Lung (tissue), 12 donors: ENCODE data around the gene SH3BP4. TPM values are rescaled to one million over a fixed set of nuclear protein-coding genes. Genes with fewer than 3 reads are reported as not detected.

Experiments
- ATAC-seq: fragments of 200-7000 bp; cut with Tn5 transposase; one replicate; pipeline ENCODE4 v1.9.1; 2020; ENCODE audit warnings: moderate number of reproducible peaks; ENCODE audit not compliant: insufficient read depth, low FRiP score
- DNase-seq, 3 donors: peaks; one replicate each; pipeline ENCODE4 v3.0.0-alpha.2; 2013 to 2017
- H3K27ac ChIP-seq, 2 donors: one replicate each; pipeline ENCODE4 v1.5.1; 2013; ENCODE audit warnings: mild to moderate bottlenecking in 2 of 2, moderate library complexity in 2 of 2, control low read depth in 1 of 2, inconsistent platforms in 1 of 2, low read depth in 1 of 2, low read length in 1 of 2
- H3K27me3 ChIP-seq, 3 donors: one replicate each; pipeline ENCODE4 v1.5.1; 2013; ENCODE audit warnings: low read length in 2 of 3; ENCODE audit not compliant: control insufficient read depth in 3 of 3, insufficient read depth in 3 of 3
- H3K36me3 ChIP-seq, 4 donors: one replicate each; pipeline ENCODE4 v1.5.1; 2013; ENCODE audit warnings: low read length in 4 of 4, mild to moderate bottlenecking in 1 of 4, moderate library complexity in 1 of 4; ENCODE audit not compliant: control insufficient read depth in 4 of 4, insufficient read depth in 4 of 4
- H3K4me1 ChIP-seq, 5 donors: one replicate each; pipeline ENCODE4 v1.5.1; 2013; ENCODE audit warnings: low read length in 5 of 5, mild to moderate bottlenecking in 2 of 5, moderate library complexity in 1 of 5; ENCODE audit not compliant: control insufficient read depth in 5 of 5, insufficient read depth in 5 of 5
- H3K4me3 ChIP-seq: one replicate; pipeline ENCODE4 v1.5.1; 2013; ENCODE audit warnings: mild to moderate bottlenecking, control low read depth, moderate library complexity
- H3K9ac ChIP-seq, 2 donors: one replicate each; pipeline ENCODE4 v1.5.1; 2013; ENCODE audit warnings: low read length in 2 of 2, control low read depth in 1 of 2; ENCODE audit not compliant: insufficient read depth in 1 of 2
- H3K9me3 ChIP-seq, 4 donors: one replicate each; pipeline ENCODE4 v1.5.1; 2013; ENCODE audit warnings: low read length in 3 of 4, mild to moderate bottlenecking in 1 of 4, moderate library complexity in 1 of 4; ENCODE audit not compliant: control insufficient read depth in 4 of 4, insufficient read depth in 3 of 4
- CTCF ChIP-seq: IDR thresholded peaks from 2 replicates; pipeline ENCODE4 v1.5.1; 2012; ENCODE audit warnings: mild to moderate bottlenecking; ENCODE audit errors: control extremely low read depth, extremely low read depth
- WGBS, 2 donors: extraction: QIAGEN DNeasy Blood & Tissue Kit; methylation state at CpG; one replicate each; pipeline ENCODE4 v1.1.7; 2013; 5-methylcytosine and 5-hydroxymethylcytosine counted together
- polyA plus RNA-seq, 2 donors: library from polyadenylated mRNA; stranded (reverse); fragments of 200-250 nt; gene quantifications; one replicate each; pipeline ENCODE4 v1.2.1, GENCODE V29; 2013
- total RNA-seq, 2 donors: library from RNA; depleted of rRNA in 1 of 2; stranded (reverse); fragments of >200 nt in 1 of 2; gene quantifications; one replicate each; pipeline ENCODE4 v1.2.1, GENCODE V29; 2014 to 2021
- donor health status: control.
- donor health status: control.
- donor health status: Bipolar disorder and iron deficiency.
- donor health status: healthy.
- donor health status: DM: yes; HTN: yes; CAD: no.

SH3BP4 gene
- total and polyA plus RNA-seq, 4 donors: 12.0 to 36.5 (median 18.2) TPM

GRCh38 chr2:234955091-234955591 is 3.3 kb downstream of the SH3BP4 start:
- no peak for TF ChIP-seq CTCF
- Histone ChIP-seq H3K27me3 (no peaks in the 10 kb centered on the region), H3K9me3 (no peaks in the 10 kb centered on the region), H3K4me3 (no peak overlapping the region), H3K4me1 (peaks cover 10 to 56% (median 14%) of the 10 kb centered on the region in 5 donors), H3K27ac (no peak overlapping the region), H3K9ac (no peak overlapping the region), H3K36me3 (no peaks in the 10 kb centered on the region)
- DNase-seq (no peak), ATAC-seq (no peak)
- 86 to 90% methylated on average over 16 of the region's 16 CpGs for WGBS, 2 donors

GRCh38 chr2:234955971-234956509 is 4.2 kb downstream of the SH3BP4 start:
- no peaks in the 10 kb centered on the region for H3K9me3 ChIP-seq
- H3K9ac ChIP-seq: no peak overlapping the region
- WGBS, 2 donors: 93 to 95% methylated on average over 10 of the region's 10 CpGs
- H3K27me3 ChIP-seq: no peaks in the 10 kb centered on the region
- H3K36me3 ChIP-seq: no peaks in the 10 kb centered on the region
- ATAC-seq: no peak
- no peak for TF ChIP-seq CTCF
- no peak for DNase-seq
- peaks cover 13 to 58% (median 16%) of the 10 kb centered on the region in 5 donors for H3K4me1 ChIP-seq
- H3K27ac ChIP-seq: no peak overlapping the region
- no peak overlapping the region for H3K4me3 ChIP-seq

GRCh38 chr2:234957834-234958135 is 6.0 kb downstream of the SH3BP4 start:
- no peak overlapping the region for H3K9ac ChIP-seq
- ATAC-seq (no peak), DNase-seq (no peak)
- H3K36me3 ChIP-seq: no peaks in the 10 kb centered on the region
- no peak overlapping the region for H3K27ac ChIP-seq
- no peak for TF ChIP-seq CTCF
- no peaks in the 10 kb centered on the region for H3K9me3 ChIP-seq
- 74 to 75% methylated on average over 3 of the region's 3 CpGs for WGBS, 2 donors
- H3K4me1 ChIP-seq: peaks cover 13 to 57% (median 18%) of the 10 kb centered on the region in 5 donors
- no peaks in the 10 kb centered on the region for H3K27me3 ChIP-seq
- H3K4me3 ChIP-seq: no peak overlapping the region

GRCh38 chr2:234958311-234958710 is 6.5 kb downstream of the SH3BP4 start:
- WGBS, 2 donors: 90 to 92% methylated on average over 5 of the region's 5 CpGs
- Histone ChIP-seq H3K9me3 (no peaks in the 10 kb centered on the region), H3K27ac (no peak overlapping the region), H3K4me3 (no peak overlapping the region), H3K36me3 (no peaks in the 10 kb centered on the region), H3K27me3 (no peaks in the 10 kb centered on the region), H3K9ac (no peak overlapping the region), H3K4me1 (peaks cover 11 to 55% (median 19%) of the 10 kb centered on the region in 5 donors)
- DNase-seq (no peak), ATAC-seq (no peak)
- TF ChIP-seq CTCF: no peak
